Astrocyte (in vitro differentiated cells and primary cell): Measurements from ENCODE around the gene TRRAP. TPM values are rescaled to one million over a fixed set of nuclear protein-coding genes. Genes with fewer than 3 reads are reported as not detected.

ENCODE experiments used
- DNase-seq: peaks from one replicate; pipeline ENCODE4 v3.0.0-alpha.2; 2010; ENCODE audit warnings: low read depth
- FAIRE-seq: peaks from 2 replicates; lab custom pipeline; 2011; peaks lifted over from hg19 to GRCh38; lab: Jason Lieb, UNC
- H2AFZ ChIP-seq: 2 replicates; pipeline ENCODE4 v1.6.0; 2012; ENCODE audit warnings: low read depth, low read length, inconsistent platforms
- H3K27ac ChIP-seq: 2 replicates; pipeline ENCODE4 v1.5.1; 2011; ENCODE audit warnings: low read depth, low read length, inconsistent platforms
- H3K27me3 ChIP-seq: 2 replicates; pipeline ENCODE4 v1.6.0; 2011; ENCODE audit warnings: low read length, inconsistent platforms; ENCODE audit not compliant: insufficient read depth
- H3K36me3 ChIP-seq: 2 replicates; pipeline ENCODE4 v1.5.1; 2011; ENCODE audit warnings: low read length, inconsistent platforms; ENCODE audit not compliant: insufficient read depth
- H3K4me1 ChIP-seq: 2 replicates; pipeline ENCODE4 v1.5.1; 2011; ENCODE audit warnings: low read length, inconsistent platforms; ENCODE audit not compliant: insufficient read depth
- H3K4me2 ChIP-seq: 2 replicates; pipeline ENCODE4 v1.6.0; 2012; ENCODE audit warnings: low read length, inconsistent platforms
- H3K4me3 ChIP-seq: 2 replicates; pipeline ENCODE4 v1.5.1; 2011; ENCODE audit warnings: low read depth, mild to moderate bottlenecking, low read length, inconsistent platforms; ENCODE audit not compliant: insufficient read depth
- H3K79me2 ChIP-seq: 2 replicates; pipeline ENCODE4 v1.6.0; 2012; ENCODE audit warnings: mild to moderate bottlenecking, low read length, inconsistent platforms; ENCODE audit not compliant: insufficient read depth
- H3K9ac ChIP-seq: 2 replicates; pipeline ENCODE4 v1.6.0; 2012; ENCODE audit warnings: mild to moderate bottlenecking, low read length, inconsistent platforms
- H3K9me3 ChIP-seq: 2 replicates; pipeline ENCODE4 v1.5.1; 2012; ENCODE audit warnings: low read depth, mild to moderate bottlenecking, low read length, inconsistent platforms; ENCODE audit not compliant: insufficient read depth
- H4K20me1 ChIP-seq: 2 replicates; pipeline ENCODE4 v1.6.0; 2012; ENCODE audit warnings: low read length, inconsistent platforms; ENCODE audit not compliant: insufficient read depth
- H3K27ac Mint-ChIP-seq: one replicate; pipeline ENCODE4 v1.8.0; 2021; ENCODE audit warnings: mild to moderate bottlenecking, mixed read lengths; ENCODE audit not compliant: unreplicated experiment
- H3K27me3 Mint-ChIP-seq: one replicate; pipeline ENCODE4 v1.8.0; 2021; ENCODE audit warnings: low read depth, mixed read lengths; ENCODE audit not compliant: unreplicated experiment
- H3K36me3 Mint-ChIP-seq: one replicate; pipeline ENCODE4 v1.8.0; 2021; ENCODE audit warnings: low read depth, mixed read lengths; ENCODE audit not compliant: unreplicated experiment
- H3K4me1 Mint-ChIP-seq: one replicate; pipeline ENCODE4 v1.8.0; 2021; ENCODE audit warnings: low read depth, mixed read lengths; ENCODE audit not compliant: unreplicated experiment
- H3K4me3 Mint-ChIP-seq: one replicate; pipeline ENCODE4 v1.8.0; 2021; ENCODE audit warnings: mild to moderate bottlenecking, moderate library complexity, mixed read lengths; ENCODE audit not compliant: unreplicated experiment
- H3K9me3 Mint-ChIP-seq: one replicate; pipeline ENCODE4 v1.8.0; 2021; ENCODE audit warnings: mild to moderate bottlenecking, mixed read lengths; ENCODE audit not compliant: unreplicated experiment
- EZH2 ChIP-seq: IDR thresholded peaks from 2 replicates; pipeline ENCODE4 v1.6.1; 2012; ENCODE audit warnings: mild to moderate bottlenecking, low read length, inconsistent platforms; ENCODE audit not compliant: insufficient read depth
- total RNA-seq: library from RNA; stranded (reverse); gene quantifications from 2 replicates; pipeline ENCODE4 v1.2.1, GENCODE V29; 2021
- TF ChIP-seq, protein P1 (sequence below): IDR thresholded peaks from 2 replicates; pipeline ENCODE4 v1.5.1; 2011; ENCODE audit warnings: low read depth, mild to moderate bottlenecking, inconsistent platforms, low read length, moderate library complexity; ENCODE audit not compliant: insufficient read depth

TRRAP gene
- total RNA-seq, 1 donor from 2014 or later = 33.5 TPM

DNA sequence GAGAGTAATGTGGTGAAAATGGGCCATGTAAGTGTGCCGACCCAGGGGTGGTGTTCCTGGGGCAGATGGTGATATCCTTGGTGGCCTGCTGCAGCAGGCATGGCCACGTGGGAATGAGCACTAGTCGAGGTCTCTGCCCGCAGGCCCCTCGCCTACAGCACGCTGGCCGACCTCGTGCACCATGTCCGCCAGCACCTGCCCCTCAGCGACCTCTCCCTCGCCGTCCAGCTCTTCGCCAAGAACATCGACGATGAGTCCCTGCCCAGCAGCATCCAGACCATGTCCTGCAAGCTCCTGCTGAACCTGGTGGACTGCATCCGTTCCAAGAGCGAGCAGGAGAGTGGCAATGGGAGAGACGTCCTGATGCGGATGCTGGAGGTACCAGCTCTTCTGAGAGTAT lies 30.3 kb downstream of the TRRAP start:
- DNase-seq = no peak
- H3K27ac Mint-ChIP-seq = no peak overlapping the region
- Histone ChIP-seq H3K79me2 (no peaks in the 10 kb centered on the region), H3K4me2 (no peak overlapping the region), H3K4me1 (no peaks in the 10 kb centered on the region), H4K20me1 (peaks cover 35% of the 10 kb centered on the region), H3K36me3 (peaks cover 73% of the 10 kb centered on the region), H3K9me3 (no peaks in the 10 kb centered on the region), H3K4me3 (no peak overlapping the region), H3K9ac (no peak overlapping the region), H3K27ac (no peak overlapping the region), H2AFZ (no peak overlapping the region), H3K27me3 (no peaks in the 10 kb centered on the region)
- TF ChIP-seq, protein P1, sequence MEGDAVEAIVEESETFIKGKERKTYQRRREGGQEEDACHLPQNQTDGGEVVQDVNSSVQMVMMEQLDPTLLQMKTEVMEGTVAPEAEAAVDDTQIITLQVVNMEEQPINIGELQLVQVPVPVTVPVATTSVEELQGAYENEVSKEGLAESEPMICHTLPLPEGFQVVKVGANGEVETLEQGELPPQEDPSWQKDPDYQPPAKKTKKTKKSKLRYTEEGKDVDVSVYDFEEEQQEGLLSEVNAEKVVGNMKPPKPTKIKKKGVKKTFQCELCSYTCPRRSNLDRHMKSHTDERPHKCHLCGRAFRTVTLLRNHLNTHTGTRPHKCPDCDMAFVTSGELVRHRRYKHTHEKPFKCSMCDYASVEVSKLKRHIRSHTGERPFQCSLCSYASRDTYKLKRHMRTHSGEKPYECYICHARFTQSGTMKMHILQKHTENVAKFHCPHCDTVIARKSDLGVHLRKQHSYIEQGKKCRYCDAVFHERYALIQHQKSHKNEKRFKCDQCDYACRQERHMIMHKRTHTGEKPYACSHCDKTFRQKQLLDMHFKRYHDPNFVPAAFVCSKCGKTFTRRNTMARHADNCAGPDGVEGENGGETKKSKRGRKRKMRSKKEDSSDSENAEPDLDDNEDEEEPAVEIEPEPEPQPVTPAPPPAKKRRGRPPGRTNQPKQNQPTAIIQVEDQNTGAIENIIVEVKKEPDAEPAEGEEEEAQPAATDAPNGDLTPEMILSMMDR = no peak
- no peak for TF ChIP-seq EZH2
- no peaks in the 10 kb centered on the region for H3K27me3 Mint-ChIP-seq
- no peaks in the 10 kb centered on the region for H3K9me3 Mint-ChIP-seq
- no peak for FAIRE-seq
- H3K36me3 Mint-ChIP-seq = peaks cover 23% of the 10 kb centered on the region
- H3K4me1 Mint-ChIP-seq = no peaks in the 10 kb centered on the region
- H3K4me3 Mint-ChIP-seq = no peak overlapping the region

- no peak overlapping the region for H3K27ac ChIP-seq
- H3K9ac ChIP-seq = no peak overlapping the region
- TF ChIP-seq EZH2 = no peak
- TF ChIP-seq, protein P1 = no peak
- FAIRE-seq = no peak
- peaks cover 18% of the 10 kb centered on the region for H3K36me3 Mint-ChIP-seq
- H3K4me3 ChIP-seq = no peak overlapping the region
- no peak overlapping the region for H2AFZ ChIP-seq
- H3K79me2 ChIP-seq = no peaks in the 10 kb centered on the region
- H3K27me3 ChIP-seq = no peaks in the 10 kb centered on the region
- no peaks in the 10 kb centered on the region for H3K4me1 Mint-ChIP-seq
- H3K4me2 ChIP-seq = no peak overlapping the region
- peaks cover 71% of the 10 kb centered on the region for H3K36me3 ChIP-seq
- H3K27ac Mint-ChIP-seq = no peak overlapping the region
- H3K4me3 Mint-ChIP-seq = no peak overlapping the region
- no peaks in the 10 kb centered on the region for H3K9me3 ChIP-seq
- H4K20me1 ChIP-seq = peaks cover 35% of the 10 kb centered on the region
- H3K9me3 Mint-ChIP-seq = no peaks in the 10 kb centered on the region
- no peak for DNase-seq
- H3K27me3 Mint-ChIP-seq = no peaks in the 10 kb centered on the region
- no peaks in the 10 kb centered on the region for H3K4me1 ChIP-seq
Measured at GRCh38 chr7:98909487-98909886, 31.2 kb downstream of the TRRAP start.

- Histone ChIP-seq H3K9ac (no peak overlapping the region), H3K79me2 (no peaks in the 10 kb centered on the region), H2AFZ (no peak overlapping the region), H3K4me1 (no peaks in the 10 kb centered on the region), H3K27me3 (no peaks in the 10 kb centered on the region), H3K27ac (no peak overlapping the region), H4K20me1 (peaks cover 29% of the 10 kb centered on the region), H3K4me2 (no peak overlapping the region), H3K4me3 (no peak overlapping the region), H3K36me3 (peaks cover 68% of the 10 kb centered on the region), H3K9me3 (no peaks in the 10 kb centered on the region)
- no peak for FAIRE-seq
- TF ChIP-seq, protein P1 = no peak
- TF ChIP-seq EZH2 = no peak
- Mint-ChIP-seq H3K9me3 (no peaks in the 10 kb centered on the region), H3K27ac (no peak overlapping the region), H3K36me3 (peaks cover 10% of the 10 kb centered on the region), H3K27me3 (no peaks in the 10 kb centered on the region), H3K4me3 (no peak overlapping the region), H3K4me1 (no peaks in the 10 kb centered on the region)
- DNase-seq = no peak
Measured at GRCh38 chr7:98910427-98910826, 32.1 kb downstream of the TRRAP start.
